MM.1S (cell line): ENCODE measurements around the gene CARS2.

Experiments used
- DNase-seq: peaks from one replicate; pipeline ENCODE4 v3.0.0-alpha.2; 2015
- H2AFZ ChIP-seq: fragments of 300-600 bp; sonication (generic); 2 replicates; pipeline ENCODE4 v1.6.0; 2016; ENCODE audit warnings: antibody characterized with exemption, low read length
- H3F3A ChIP-seq: fragments of 300-600 bp; sonication (generic); 2 replicates; pipeline ENCODE4 v1.6.1; 2016; ENCODE audit warnings: mild to moderate bottlenecking, antibody characterized with exemption, low read length, moderate library complexity, mixed read lengths; ENCODE audit not compliant: insufficient read depth
- H3K27ac ChIP-seq: fragments of 300-600 bp; sonication (generic); 2 replicates; pipeline ENCODE4 v1.5.1; 2016; ENCODE audit warnings: mild to moderate bottlenecking, low read length
- H3K27me3 ChIP-seq: fragments of 300-600 bp; sonication (generic); replicated peaks from 2 replicates; pipeline ENCODE4 v1.6.0; 2016; ENCODE audit warnings: low read length; ENCODE audit not compliant: insufficient read depth
- H3K36me3 ChIP-seq: fragments of 300-600 bp; sonication (generic); replicated peaks from 2 replicates; pipeline ENCODE4 v1.6.1; 2016; ENCODE audit warnings: mild to moderate bottlenecking, low read length, mixed read lengths; ENCODE audit not compliant: insufficient read depth
- H3K4me1 ChIP-seq: fragments of 300-600 bp; sonication (generic); 2 replicates; pipeline ENCODE4 v1.6.1; 2016; ENCODE audit warnings: low read length, mixed read lengths
- H3K4me2 ChIP-seq: fragments of 300-600 bp; sonication (generic); 2 replicates; pipeline ENCODE4 v1.6.0; 2016; ENCODE audit warnings: low read depth, low read length
- H3K4me3 ChIP-seq: fragments of 300-600 bp; sonication (generic); 2 replicates; pipeline ENCODE4 v1.5.1; 2016; ENCODE audit warnings: low read length, mixed read lengths
- H3K79me2 ChIP-seq: fragments of 300-600 bp; sonication (generic); 2 replicates; pipeline ENCODE4 v1.6.1; 2016; ENCODE audit warnings: mixed run types, low read length, mixed read lengths
- H3K9ac ChIP-seq: fragments of 300-600 bp; sonication (generic); 2 replicates; pipeline ENCODE4 v1.6.1; 2016; ENCODE audit warnings: low read length, mixed read lengths
- H3K9me2 ChIP-seq: fragments of 300-600 bp; sonication (generic); replicated peaks from 2 replicates; pipeline ENCODE4 v1.6.1; 2016; ENCODE audit warnings: mild to moderate bottlenecking, low read length, mixed read lengths; ENCODE audit not compliant: insufficient read depth
- H3K9me3 ChIP-seq: fragments of 300-600 bp; sonication (generic); replicated peaks from 2 replicates; pipeline ENCODE4 v1.6.1; 2016; ENCODE audit warnings: mild to moderate bottlenecking, low read length, mixed read lengths; ENCODE audit not compliant: insufficient read depth
- H4K20me1 ChIP-seq: fragments of 300-600 bp; sonication (generic); 2 replicates; pipeline ENCODE4 v1.6.1; 2016; ENCODE audit warnings: mild to moderate bottlenecking, low read length, moderate library complexity, mixed read lengths; ENCODE audit not compliant: insufficient read depth
- EZH2 ChIP-seq: fragments of 300-600 bp; sonication (generic); optimal IDR thresholded peaks from 2 replicates; pipeline ENCODE3; 2017; ENCODE audit warnings: low read depth, mild to moderate bottlenecking, antibody characterized with exemption, low read length, mixed read lengths
- EZH2phosphoT487 ChIP-seq: fragments of 300-600 bp; sonication (generic); IDR thresholded peaks from 2 replicates; pipeline ENCODE4 v1.6.1; 2018; ENCODE audit warnings: antibody characterized with exemption, low read length
- TF ChIP-seq, protein P1 (sequence below): fragments of 300-600 bp; sonication (generic); IDR thresholded peaks from 2 replicates; pipeline ENCODE4 v1.5.1; 2016; ENCODE audit warnings: antibody characterized with exemption, low read length, mixed read lengths

Gene CARS2

DNA sequence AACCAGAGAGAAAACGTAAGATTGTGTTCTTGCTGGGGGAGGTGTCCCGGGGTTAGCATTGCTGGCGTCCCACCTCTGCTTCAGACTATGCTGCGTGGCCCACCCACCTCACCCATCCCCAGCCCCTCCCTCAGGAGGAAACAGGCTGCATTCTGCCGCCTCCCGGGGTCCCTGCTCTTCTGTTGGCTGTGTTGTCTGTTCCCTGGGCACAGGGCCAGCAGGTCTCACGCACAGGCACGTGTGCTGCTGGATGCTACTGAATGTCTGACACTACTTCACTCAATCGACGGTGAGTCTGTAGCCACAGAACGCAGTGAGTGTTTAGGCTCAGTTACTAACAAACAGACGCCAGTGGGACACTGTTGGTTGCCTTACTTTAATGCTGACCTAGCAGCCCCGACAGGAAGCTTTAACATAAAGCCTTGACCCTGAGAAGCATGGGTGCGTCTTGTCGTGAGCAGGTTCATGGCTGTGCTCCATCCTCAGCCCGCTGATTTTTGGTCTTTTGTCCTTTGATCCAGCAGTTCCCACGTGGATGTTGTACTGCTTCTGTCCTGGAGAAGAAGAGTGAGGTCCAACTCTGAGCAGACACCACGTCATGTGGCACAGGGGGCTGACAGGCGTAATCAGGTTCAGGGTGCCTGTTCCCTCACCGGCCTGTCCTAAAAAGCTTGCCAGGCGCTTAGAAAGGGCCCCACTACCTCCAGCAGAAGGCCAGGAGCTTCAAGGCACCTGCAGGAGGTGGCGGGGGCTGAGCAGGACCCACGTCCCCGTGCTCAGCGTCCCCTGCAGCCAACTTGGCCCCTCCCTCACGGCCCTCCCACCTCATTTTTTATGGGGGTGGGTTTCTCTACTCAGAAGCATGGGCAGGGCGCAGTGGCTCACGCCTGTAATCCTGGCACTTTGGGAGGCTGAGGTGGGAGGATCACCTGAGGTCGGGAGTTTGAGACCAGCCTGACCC lies 64.6 kb downstream of the CARS2 start:
- no peaks in the 10 kb centered on the region for H3K79me2 ChIP-seq
- H3K4me3 ChIP-seq = no peak overlapping the region
- no peaks in the 10 kb centered on the region for H4K20me1 ChIP-seq
- H3K9ac ChIP-seq = no peak overlapping the region
- no peak for TF ChIP-seq EZH2
- TF ChIP-seq EZH2phosphoT487 = no peak
- TF ChIP-seq, protein P1, sequence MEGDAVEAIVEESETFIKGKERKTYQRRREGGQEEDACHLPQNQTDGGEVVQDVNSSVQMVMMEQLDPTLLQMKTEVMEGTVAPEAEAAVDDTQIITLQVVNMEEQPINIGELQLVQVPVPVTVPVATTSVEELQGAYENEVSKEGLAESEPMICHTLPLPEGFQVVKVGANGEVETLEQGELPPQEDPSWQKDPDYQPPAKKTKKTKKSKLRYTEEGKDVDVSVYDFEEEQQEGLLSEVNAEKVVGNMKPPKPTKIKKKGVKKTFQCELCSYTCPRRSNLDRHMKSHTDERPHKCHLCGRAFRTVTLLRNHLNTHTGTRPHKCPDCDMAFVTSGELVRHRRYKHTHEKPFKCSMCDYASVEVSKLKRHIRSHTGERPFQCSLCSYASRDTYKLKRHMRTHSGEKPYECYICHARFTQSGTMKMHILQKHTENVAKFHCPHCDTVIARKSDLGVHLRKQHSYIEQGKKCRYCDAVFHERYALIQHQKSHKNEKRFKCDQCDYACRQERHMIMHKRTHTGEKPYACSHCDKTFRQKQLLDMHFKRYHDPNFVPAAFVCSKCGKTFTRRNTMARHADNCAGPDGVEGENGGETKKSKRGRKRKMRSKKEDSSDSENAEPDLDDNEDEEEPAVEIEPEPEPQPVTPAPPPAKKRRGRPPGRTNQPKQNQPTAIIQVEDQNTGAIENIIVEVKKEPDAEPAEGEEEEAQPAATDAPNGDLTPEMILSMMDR = no peak
- H3F3A ChIP-seq = no peaks in the 10 kb centered on the region
- no peak overlapping the region for H2AFZ ChIP-seq
- no peak overlapping the region for H3K27ac ChIP-seq
- no peaks in the 10 kb centered on the region for H3K9me2 ChIP-seq
- no peaks in the 10 kb centered on the region; the same call in 1 of the 2 replicates for H3K36me3 ChIP-seq
- no peaks in the 10 kb centered on the region for H3K9me3 ChIP-seq
- no peaks in the 10 kb centered on the region for H3K27me3 ChIP-seq
- no peak for DNase-seq
- no peaks in the 10 kb centered on the region for H3K4me1 ChIP-seq
- H3K4me2 ChIP-seq = no peak overlapping the region

DNA sequence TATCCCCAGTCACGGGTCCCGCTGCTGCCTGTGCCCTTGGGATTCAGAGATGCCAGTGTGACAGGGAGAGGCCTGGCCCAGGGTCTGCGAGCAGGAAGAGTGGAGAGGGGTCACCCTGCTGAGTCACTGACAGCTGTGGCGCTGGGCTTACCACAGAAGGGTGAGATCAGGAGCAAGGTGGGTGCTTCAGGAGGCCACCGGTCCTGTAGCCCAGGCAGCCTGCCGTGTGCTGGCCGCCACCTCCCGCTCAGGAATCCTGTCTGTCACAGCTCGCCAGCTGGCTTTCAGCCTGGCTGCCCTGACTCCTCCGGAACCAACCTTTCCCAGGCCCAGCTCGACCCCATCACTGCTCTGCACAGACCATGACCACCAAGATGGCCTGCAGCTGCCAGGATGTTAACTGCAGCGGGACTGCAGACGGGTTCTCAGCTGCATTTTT lies 65.3 kb downstream of the CARS2 start:
- Histone ChIP-seq H3K27ac (no peak overlapping the region), H3F3A (no peaks in the 10 kb centered on the region), H3K9me3 (no peaks in the 10 kb centered on the region), H3K4me3 (no peak overlapping the region), H2AFZ (no peak overlapping the region), H3K9ac (no peak overlapping the region), H3K27me3 (no peaks in the 10 kb centered on the region), H3K4me2 (no peak overlapping the region), H3K36me3 (no peaks in the 10 kb centered on the region; the same call in 1 of the 2 replicates), H3K79me2 (no peaks in the 10 kb centered on the region), H4K20me1 (no peaks in the 10 kb centered on the region), H3K4me1 (no peaks in the 10 kb centered on the region), H3K9me2 (no peaks in the 10 kb centered on the region)
- TF ChIP-seq EZH2phosphoT487 (no peak), EZH2 (no peak)
- TF ChIP-seq, protein P1 = no peak
- DNase-seq = no peak

DNA sequence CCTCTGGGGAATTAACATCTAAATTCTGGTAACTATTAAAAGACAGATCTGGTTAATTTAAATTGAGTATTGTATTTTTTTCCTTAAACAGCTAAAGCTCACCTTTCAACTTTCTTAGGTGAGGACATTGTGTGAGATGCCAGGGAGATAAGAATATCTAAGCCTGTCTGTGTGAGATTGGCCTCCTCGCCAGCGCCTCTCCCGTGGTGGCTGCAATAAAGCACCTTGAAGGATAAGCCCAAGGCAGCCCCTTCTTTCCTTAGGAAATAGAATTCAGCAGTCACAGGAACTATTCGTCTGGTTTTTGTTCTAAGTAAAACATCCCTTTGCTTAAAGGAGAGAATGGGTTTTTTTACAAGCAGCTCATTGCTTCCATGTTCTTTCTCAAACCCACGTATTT lies 66.0 kb downstream of the CARS2 start:
- no peaks in the 10 kb centered on the region; the same call in 1 of the 2 replicates for H3K36me3 ChIP-seq
- DNase-seq = no peak
- H3K9me3 ChIP-seq = no peaks in the 10 kb centered on the region

More for the DNA sequence above, 66.0 kb downstream of the CARS2 start:
- no peak overlapping the region for H3K9ac ChIP-seq
- no peak overlapping the region for H3K27ac ChIP-seq
- H3K4me2 ChIP-seq = no peak overlapping the region
- H4K20me1 ChIP-seq = no peaks in the 10 kb centered on the region
- H3F3A ChIP-seq = no peaks in the 10 kb centered on the region
- no peaks in the 10 kb centered on the region for H3K4me1 ChIP-seq
- no peaks in the 10 kb centered on the region for H3K79me2 ChIP-seq
- H3K9me2 ChIP-seq = no peaks in the 10 kb centered on the region
- H3K4me3 ChIP-seq = no peak overlapping the region
- H2AFZ ChIP-seq = no peak overlapping the region
- TF ChIP-seq, protein P1 = no peak
- TF ChIP-seq EZH2phosphoT487 = no peak
- no peak for TF ChIP-seq EZH2
- H3K27me3 ChIP-seq = no peaks in the 10 kb centered on the region
